A549 (cell line): ENCODE measurements around the gene ACOT11.

Experiments used
- CBX2 ChIP-seq: fragments of 200-600 bp; sonication (generic); IDR thresholded peaks from 2 replicates; pipeline ENCODE4 v1.6.1; 2016; ENCODE audit warnings: low read depth, mild to moderate bottlenecking, borderline replicate concordance
- CEBPB ChIP-seq, 2 experiments: fragments of >200 bp in 1 of 2; sonication (Bioruptor Twin) in 1 of 2; formaldehyde crosslinking in 1 of 2; IDR thresholded peaks; 2 replicates each; pipeline ENCODE4 v1.6.1; 2012 to 2016
- EHMT2 ChIP-seq: fragments of 200-600 bp; sonication (generic); IDR thresholded peaks from 2 replicates; pipeline ENCODE4 v1.6.1; 2016; ENCODE audit warnings: antibody characterized with exemption, low read depth, mild to moderate bottlenecking, moderate library complexity
- MAZ ChIP-seq: fragments of 150-350 bp; IDR thresholded peaks from 2 replicates; pipeline ENCODE4 v1.6.1; 2014; ENCODE audit warnings: antibody characterized with exemption, low read depth, low read length, borderline replicate concordance
- POLR2AphosphoS2 ChIP-seq: conservative IDR thresholded peaks from 2 replicates; pipeline ENCODE4 v1.6.1; 2012; ENCODE audit warnings: low read length, improper control_type of control experiment, inconsistent platforms
- RAD21 ChIP-seq, 2 experiments: fragments of >200 bp in 1 of 2; sonication (Bioruptor Twin) in 1 of 2; formaldehyde crosslinking in 1 of 2; IDR thresholded peaks in 1 of 2; conservative IDR thresholded peaks in 1 of 2; 2 replicates in 1 of 2; 3 replicates in 1 of 2; pipeline ENCODE4 v1.6.1; 2012 to 2018; ENCODE audit warnings: inconsistent platforms in 1 of 2
- RCOR1 ChIP-seq: fragments of 150-350 bp; IDR thresholded peaks from 2 replicates; pipeline ENCODE4 v1.6.1; 2014; ENCODE audit warnings: antibody characterized with exemption, low read length, low read depth
- ZFP36 ChIP-seq: fragments of 450-650 bp; IDR thresholded peaks from 2 replicates; pipeline ENCODE4 v1.6.1; 2014; ENCODE audit warnings: borderline replicate concordance; ENCODE audit not compliant: partially characterized antibody
- TF ChIP-seq, protein P1 (sequence below): fragments of 200-600 bp; sonication (generic); IDR thresholded peaks from 2 replicates; pipeline ENCODE4 v1.6.1; 2016; ENCODE audit warnings: antibody characterized with exemption, mild to moderate bottlenecking, moderate library complexity
- TF ChIP-seq, protein P2 (sequence below): fragments of >200 bp; sonication (Bioruptor Twin); formaldehyde crosslinking; IDR thresholded peaks from 3 replicates; pipeline ENCODE4 v1.5.1; 2016
- TF ChIP-seq, protein P3 (sequence below): IDR thresholded peaks from 2 replicates; pipeline ENCODE4 v1.6.1; 2012
- TF ChIP-seq, protein P4 (sequence below): fragments of >200 bp; sonication (Bioruptor Twin); formaldehyde crosslinking; IDR thresholded peaks from 3 replicates; pipeline ENCODE4 v1.6.1; 2016

DNA sequence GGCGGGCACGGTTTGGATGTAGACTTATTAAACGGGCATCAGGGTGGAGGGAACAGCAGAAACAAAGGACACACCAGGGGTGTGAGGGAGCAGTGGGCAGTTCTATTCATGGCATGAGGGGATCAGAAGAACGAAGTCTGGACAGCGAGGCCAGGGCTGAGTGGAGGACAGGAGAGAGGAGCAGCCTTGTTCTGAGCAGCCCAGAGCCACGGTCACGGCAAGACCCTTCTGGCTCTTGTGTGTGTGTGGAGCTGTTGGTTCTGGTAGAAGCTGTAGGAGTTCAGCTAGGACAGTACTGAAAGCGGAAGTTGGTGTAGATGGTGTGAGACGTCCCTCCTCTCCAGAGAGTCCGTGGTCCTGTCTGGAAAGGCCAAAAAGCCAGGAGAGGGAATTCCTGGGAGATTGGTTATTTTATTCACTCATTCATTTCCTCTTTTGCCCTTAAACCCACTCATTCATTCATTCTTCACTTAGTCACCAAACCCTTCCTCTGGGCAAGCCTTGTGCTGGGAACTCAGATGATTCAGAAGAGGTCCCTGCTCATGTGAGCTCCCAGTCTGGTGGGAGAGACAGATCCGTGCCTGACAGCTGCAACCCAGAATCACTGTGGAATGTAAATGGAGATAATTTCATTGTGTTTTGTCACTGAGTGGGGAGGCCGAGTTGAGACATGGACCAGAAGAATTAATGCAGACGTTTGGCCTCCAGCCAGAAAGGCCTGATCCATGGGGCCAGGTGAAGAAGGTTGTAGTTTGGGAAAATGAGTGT, 4.1 kb upstream of the ACOT11 start:
- no peak for TF ChIP-seq MAZ
- TF ChIP-seq, protein P1, sequence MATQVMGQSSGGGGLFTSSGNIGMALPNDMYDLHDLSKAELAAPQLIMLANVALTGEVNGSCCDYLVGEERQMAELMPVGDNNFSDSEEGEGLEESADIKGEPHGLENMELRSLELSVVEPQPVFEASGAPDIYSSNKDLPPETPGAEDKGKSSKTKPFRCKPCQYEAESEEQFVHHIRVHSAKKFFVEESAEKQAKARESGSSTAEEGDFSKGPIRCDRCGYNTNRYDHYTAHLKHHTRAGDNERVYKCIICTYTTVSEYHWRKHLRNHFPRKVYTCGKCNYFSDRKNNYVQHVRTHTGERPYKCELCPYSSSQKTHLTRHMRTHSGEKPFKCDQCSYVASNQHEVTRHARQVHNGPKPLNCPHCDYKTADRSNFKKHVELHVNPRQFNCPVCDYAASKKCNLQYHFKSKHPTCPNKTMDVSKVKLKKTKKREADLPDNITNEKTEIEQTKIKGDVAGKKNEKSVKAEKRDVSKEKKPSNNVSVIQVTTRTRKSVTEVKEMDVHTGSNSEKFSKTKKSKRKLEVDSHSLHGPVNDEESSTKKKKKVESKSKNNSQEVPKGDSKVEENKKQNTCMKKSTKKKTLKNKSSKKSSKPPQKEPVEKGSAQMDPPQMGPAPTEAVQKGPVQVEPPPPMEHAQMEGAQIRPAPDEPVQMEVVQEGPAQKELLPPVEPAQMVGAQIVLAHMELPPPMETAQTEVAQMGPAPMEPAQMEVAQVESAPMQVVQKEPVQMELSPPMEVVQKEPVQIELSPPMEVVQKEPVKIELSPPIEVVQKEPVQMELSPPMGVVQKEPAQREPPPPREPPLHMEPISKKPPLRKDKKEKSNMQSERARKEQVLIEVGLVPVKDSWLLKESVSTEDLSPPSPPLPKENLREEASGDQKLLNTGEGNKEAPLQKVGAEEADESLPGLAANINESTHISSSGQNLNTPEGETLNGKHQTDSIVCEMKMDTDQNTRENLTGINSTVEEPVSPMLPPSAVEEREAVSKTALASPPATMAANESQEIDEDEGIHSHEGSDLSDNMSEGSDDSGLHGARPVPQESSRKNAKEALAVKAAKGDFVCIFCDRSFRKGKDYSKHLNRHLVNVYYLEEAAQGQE, result no peak
- TF ChIP-seq, protein P2, sequence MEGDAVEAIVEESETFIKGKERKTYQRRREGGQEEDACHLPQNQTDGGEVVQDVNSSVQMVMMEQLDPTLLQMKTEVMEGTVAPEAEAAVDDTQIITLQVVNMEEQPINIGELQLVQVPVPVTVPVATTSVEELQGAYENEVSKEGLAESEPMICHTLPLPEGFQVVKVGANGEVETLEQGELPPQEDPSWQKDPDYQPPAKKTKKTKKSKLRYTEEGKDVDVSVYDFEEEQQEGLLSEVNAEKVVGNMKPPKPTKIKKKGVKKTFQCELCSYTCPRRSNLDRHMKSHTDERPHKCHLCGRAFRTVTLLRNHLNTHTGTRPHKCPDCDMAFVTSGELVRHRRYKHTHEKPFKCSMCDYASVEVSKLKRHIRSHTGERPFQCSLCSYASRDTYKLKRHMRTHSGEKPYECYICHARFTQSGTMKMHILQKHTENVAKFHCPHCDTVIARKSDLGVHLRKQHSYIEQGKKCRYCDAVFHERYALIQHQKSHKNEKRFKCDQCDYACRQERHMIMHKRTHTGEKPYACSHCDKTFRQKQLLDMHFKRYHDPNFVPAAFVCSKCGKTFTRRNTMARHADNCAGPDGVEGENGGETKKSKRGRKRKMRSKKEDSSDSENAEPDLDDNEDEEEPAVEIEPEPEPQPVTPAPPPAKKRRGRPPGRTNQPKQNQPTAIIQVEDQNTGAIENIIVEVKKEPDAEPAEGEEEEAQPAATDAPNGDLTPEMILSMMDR, result no peak
- TF ChIP-seq, protein P3, sequence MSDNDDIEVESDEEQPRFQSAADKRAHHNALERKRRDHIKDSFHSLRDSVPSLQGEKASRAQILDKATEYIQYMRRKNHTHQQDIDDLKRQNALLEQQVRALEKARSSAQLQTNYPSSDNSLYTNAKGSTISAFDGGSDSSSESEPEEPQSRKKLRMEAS, result no peak
- no peak for TF ChIP-seq ZFP36
- TF ChIP-seq EHMT2, result no peak
- TF ChIP-seq, protein P4, sequence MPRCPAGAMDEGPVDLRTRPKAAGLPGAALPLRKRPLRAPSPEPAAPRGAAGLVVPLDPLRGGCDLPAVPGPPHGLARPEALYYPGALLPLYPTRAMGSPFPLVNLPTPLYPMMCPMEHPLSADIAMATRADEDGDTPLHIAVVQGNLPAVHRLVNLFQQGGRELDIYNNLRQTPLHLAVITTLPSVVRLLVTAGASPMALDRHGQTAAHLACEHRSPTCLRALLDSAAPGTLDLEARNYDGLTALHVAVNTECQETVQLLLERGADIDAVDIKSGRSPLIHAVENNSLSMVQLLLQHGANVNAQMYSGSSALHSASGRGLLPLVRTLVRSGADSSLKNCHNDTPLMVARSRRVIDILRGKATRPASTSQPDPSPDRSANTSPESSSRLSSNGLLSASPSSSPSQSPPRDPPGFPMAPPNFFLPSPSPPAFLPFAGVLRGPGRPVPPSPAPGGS, result no peak
- no peak for TF ChIP-seq POLR2AphosphoS2
- no peak for TF ChIP-seq CEBPB (IDR thresholded peaks at IDR 0.05)
- no peak for TF ChIP-seq CBX2
- TF ChIP-seq RAD21 (conservative IDR thresholded peaks at IDR 0.05 in 1 of 2, IDR thresholded peaks at IDR 0.05 in 1 of 2), result no peak
- TF ChIP-seq RCOR1, result no peak
